Measurements from ENCODE around the gene SERPINB7. TPM values are rescaled to one million over a fixed set of nuclear protein-coding genes. Genes with fewer than 3 reads are reported as not detected.

Gene SERPINB7
- total RNA-seq, 1 experiment from 2014 or later: 0.19 TPM

GRCh38 chr18:63831080-63831788 lies 56.0 kb downstream of the SERPINB7 start:
- CTCF ChIA-PET: no interaction called here
- no TSS peak for BruUV-seq (replicated peaks)
- H3K4me3 Mint-ChIP-seq (ENCODE audit: low read depth, unreplicated experiment): no peak overlapping the region
- no peak for TF ChIP-seq CTCF (IDR thresholded peaks at IDR 0.05; ENCODE audit: unreplicated experiment)
- H3K27ac Mint-ChIP-seq (ENCODE audit: unreplicated experiment): no peak overlapping the region
- DNase-seq: no peak
- H3K27me3 Mint-ChIP-seq (ENCODE audit: unreplicated experiment): no peaks in the 10 kb centered on the region
- H3K9me3 Mint-ChIP-seq (ENCODE audit: low read depth, unreplicated experiment): no peaks in the 10 kb centered on the region
- intact Hi-C loops (cut with micrococcal nuclease; ENCODE audit: unreplicated experiment): no loop called here
- no peaks in the 10 kb centered on the region for H3K36me3 Mint-ChIP-seq (ENCODE audit: insufficient read depth, unreplicated experiment)
- H3K4me1 Mint-ChIP-seq (ENCODE audit: low read depth, unreplicated experiment): no peaks in the 10 kb centered on the region

GRCh38 chr18:63832470-63832869 lies 57.3 kb downstream of the SERPINB7 start:
- no TSS peak for BruUV-seq (replicated peaks)
- H3K27ac Mint-ChIP-seq (ENCODE audit: unreplicated experiment): no peak overlapping the region
- H3K4me3 Mint-ChIP-seq (ENCODE audit: low read depth, unreplicated experiment): no peak overlapping the region
- intact Hi-C loops (cut with micrococcal nuclease; ENCODE audit: unreplicated experiment): no loop called here
- no peaks in the 10 kb centered on the region for H3K27me3 Mint-ChIP-seq (ENCODE audit: unreplicated experiment)
- no peaks in the 10 kb centered on the region for H3K4me1 Mint-ChIP-seq (ENCODE audit: low read depth, unreplicated experiment)
- DNase-seq: no peak
- H3K36me3 Mint-ChIP-seq (ENCODE audit: insufficient read depth, unreplicated experiment): no peaks in the 10 kb centered on the region
- TF ChIP-seq CTCF (IDR thresholded peaks at IDR 0.05; ENCODE audit: unreplicated experiment): no peak
- CTCF ChIA-PET: no interaction called here
- H3K9me3 Mint-ChIP-seq (ENCODE audit: low read depth, unreplicated experiment): no peaks in the 10 kb centered on the region

- no peak overlapping the region for H3K4me3 Mint-ChIP-seq (ENCODE audit: low read depth, unreplicated experiment)
- no peaks in the 10 kb centered on the region for H3K27me3 Mint-ChIP-seq (ENCODE audit: unreplicated experiment)
- no peaks in the 10 kb centered on the region for H3K36me3 Mint-ChIP-seq (ENCODE audit: insufficient read depth, unreplicated experiment)
- intact Hi-C loops (cut with micrococcal nuclease; ENCODE audit: unreplicated experiment): no loop called here
- no peaks in the 10 kb centered on the region for H3K4me1 Mint-ChIP-seq (ENCODE audit: low read depth, unreplicated experiment)
- no peaks in the 10 kb centered on the region for H3K9me3 Mint-ChIP-seq (ENCODE audit: low read depth, unreplicated experiment)
- TF ChIP-seq CTCF (IDR thresholded peaks at IDR 0.05; ENCODE audit: unreplicated experiment): no peak
- DNase-seq: no peak
- no peak overlapping the region for H3K27ac Mint-ChIP-seq (ENCODE audit: unreplicated experiment)
- BruUV-seq (replicated peaks): no TSS peak
- CTCF ChIA-PET: no interaction called here
Observed at GRCh38 chr18:63834471-63835113, 59.4 kb downstream of the SERPINB7 start.

GRCh38 chr18:63836456-63836855 lies 61.2 kb downstream of the SERPINB7 start:
- no peaks in the 10 kb centered on the region for H3K4me1 Mint-ChIP-seq (ENCODE audit: low read depth, unreplicated experiment)
- no peak overlapping the region for H3K4me3 Mint-ChIP-seq (ENCODE audit: low read depth, unreplicated experiment)
- no peak for DNase-seq
- TF ChIP-seq CTCF (IDR thresholded peaks at IDR 0.05; ENCODE audit: unreplicated experiment): no peak
- intact Hi-C loops (cut with micrococcal nuclease; ENCODE audit: unreplicated experiment): no loop called here
- no TSS peak for BruUV-seq (replicated peaks)
- H3K27me3 Mint-ChIP-seq (ENCODE audit: unreplicated experiment): no peaks in the 10 kb centered on the region
- H3K36me3 Mint-ChIP-seq (ENCODE audit: insufficient read depth, unreplicated experiment): no peaks in the 10 kb centered on the region
- CTCF ChIA-PET: no interaction called here
- no peak overlapping the region for H3K27ac Mint-ChIP-seq (ENCODE audit: unreplicated experiment)
- H3K9me3 Mint-ChIP-seq (ENCODE audit: low read depth, unreplicated experiment): no peaks in the 10 kb centered on the region
